Stimulated activated CD8-positive, alpha-beta memory T cell treated with anti-CD3 and anti-CD28 coated beads, Interleukin-2, amount 100 ng/mL, for 48 hours (primary cell): ENCODE measurements around the gene SRP54.
A peak's percentile ranks its signal among the peaks of the same experiment; 100 is the strongest.
"Not testable (repeated sequence)": the region's sequence is repeated elsewhere in the genome, so short reads cannot be mapped to it uniquely, and the experiment has no call there.

Source experiments
- DNase-seq, 2 donors: peaks; one replicate each; pipeline ENCODE4 v3.0.0-alpha.2; 2020; ENCODE audit warnings: low read depth in 2 of 2

Gene SRP54

GRCh38 chr14:34982421-34983147 is at the start of gene SRP54:
Gene SRP54, plus strand, starts transcription at chr14:34982992. Its CDS starts 13,718 bp downstream, at chr14:34996710.
- peak; percentile 100 for DNase-seq

- no peak for DNase-seq
Observed at GRCh38 chr14:34933301-34933700, 49.5 kb upstream of the SRP54 start.

- no peak for DNase-seq
Observed at GRCh38 chr14:34935488-34935887, 47.3 kb upstream of the SRP54 start.

- no peak for DNase-seq
Observed at GRCh38 chr14:34937442-34937841, 45.4 kb upstream of the SRP54 start.

- DNase-seq, result no peak
Observed at GRCh38 chr14:34937876-34938275, 44.9 kb upstream of the SRP54 start.

- no peak for DNase-seq
Observed at GRCh38 chr14:34943506-34943905, 39.3 kb upstream of the SRP54 start.

GRCh38 chr14:34944744-34945143 is 38.0 kb upstream of the SRP54 start:
- no peak for DNase-seq

GRCh38 chr14:34946699-34947098 is 36.1 kb upstream of the SRP54 start:
- DNase-seq, result no peak

- no peak for DNase-seq
Observed at GRCh38 chr14:34951286-34951685, 31.5 kb upstream of the SRP54 start.

- DNase-seq, result no peak
Observed at GRCh38 chr14:34956931-34957330, 25.9 kb upstream of the SRP54 start.

GRCh38 chr14:34957771-34958286 is 25.0 kb upstream of the SRP54 start:
- no peak for DNase-seq

GRCh38 chr14:34962106-34962505 is 20.7 kb upstream of the SRP54 start:
- DNase-seq, result not testable (repeated sequence)

GRCh38 chr14:34964977-34965764 is 17.6 kb upstream of the SRP54 start:
- no peak for DNase-seq

GRCh38 chr14:34965912-34966311 is 16.9 kb upstream of the SRP54 start:
- DNase-seq, result no peak

GRCh38 chr14:34966413-34966812 is 16.4 kb upstream of the SRP54 start:
- DNase-seq, result no peak

- DNase-seq, result no peak
Observed at GRCh38 chr14:34970665-34971064, 12.1 kb upstream of the SRP54 start.

- no peak for DNase-seq
Observed at GRCh38 chr14:34971381-34971780, 11.4 kb upstream of the SRP54 start.

- no peak for DNase-seq
Observed at GRCh38 chr14:34971801-34972200, 11.0 kb upstream of the SRP54 start.

GRCh38 chr14:34978444-34978843 is 4.3 kb upstream of the SRP54 start:
- DNase-seq, result no peak

- no peak for DNase-seq
Observed at GRCh38 chr14:34980337-34980900, 2.4 kb upstream of the SRP54 start.

GRCh38 chr14:34981743-34982420 is 910 bp upstream of the SRP54 start:
- peak in 1 of 2 donors; percentile 13 for DNase-seq
